Retinal pigment epithelial cell (primary cell): ENCODE measurements around the gene MOG.

Experiments used
- DNase-seq: peaks from one replicate; pipeline ENCODE4 v3.0.0-alpha.2; 2010; ENCODE audit warnings: low read depth
- H3K4me3 ChIP-seq: 2 replicates; pipeline ENCODE4 v1.5.1; 2011; ENCODE audit warnings: mild to moderate bottlenecking, low read length, control low read depth, moderate library complexity
- CTCF ChIP-seq: conservative IDR thresholded peaks from 2 replicates; pipeline ENCODE4 v1.5.1; 2011; ENCODE audit warnings: low read depth, low read length, control low read depth, inconsistent platforms

MOG gene

GRCh38 chr6:29656798-29657197 lies at the start of gene MOG:
Gene MOG, plus strand, starts transcription at chr6:29657092. Its CDS starts 118 bp downstream, at chr6:29657210.
- DNase-seq, result no peak
- no peak within 1 kb of the TSS for H3K4me3 ChIP-seq
- TF ChIP-seq CTCF, result no peak

- TF ChIP-seq CTCF, result no peak
- no peak overlapping the region for H3K4me3 ChIP-seq
- no peak for DNase-seq
Measured at GRCh38 chr6:29608131-29608530, 48.8 kb upstream of the MOG start.

- TF ChIP-seq CTCF, result no peak
- DNase-seq, result no peak
- H3K4me3 ChIP-seq, result no peak overlapping the region
Measured at GRCh38 chr6:29610540-29610939, 46.4 kb upstream of the MOG start.

- H3K4me3 ChIP-seq, result no peak overlapping the region
- no peak for TF ChIP-seq CTCF
- no peak for DNase-seq
Measured at GRCh38 chr6:29611426-29611825, 45.5 kb upstream of the MOG start.

GRCh38 chr6:29617782-29618554 lies 38.9 kb upstream of the MOG start:
- no peak overlapping the region for H3K4me3 ChIP-seq
- TF ChIP-seq CTCF, result peak; percentile 30
- no peak for DNase-seq

- TF ChIP-seq CTCF, result no peak
- no peak overlapping the region for H3K4me3 ChIP-seq
- DNase-seq, result no peak
Measured at GRCh38 chr6:29619578-29620160, 37.2 kb upstream of the MOG start.

GRCh38 chr6:29620630-29621029 lies 36.3 kb upstream of the MOG start:
- H3K4me3 ChIP-seq, result no peak overlapping the region
- TF ChIP-seq CTCF, result no peak
- no peak for DNase-seq
